GM12878 (cell line): ENCODE measurements around the gene SUSD6.

Source experiments
- ATF7 ChIP-seq: fragments of 450-650 bp; IDR thresholded peaks from 2 replicates; pipeline ENCODE4 v1.6.1; 2016; ENCODE audit warnings: low read depth, mild to moderate bottlenecking
- BMI1 ChIP-seq: fragments of 450-650 bp; IDR thresholded peaks from 2 replicates; pipeline ENCODE4 v1.6.1; 2016; ENCODE audit warnings: mild to moderate bottlenecking, moderate library complexity, borderline replicate concordance
- CHD1 ChIP-seq: IDR thresholded peaks from 2 replicates; pipeline ENCODE4 v1.6.1; 2012; ENCODE audit warnings: low read depth, low read length, improper control_type of control experiment
- CTCF ChIP-seq, 3 experiments: IDR thresholded peaks in 2 of 3; conservative IDR thresholded peaks in 1 of 3; 2 replicates each; pipeline ENCODE4 v1.5.1; 2011; ENCODE audit warnings: low read depth in 3 of 3, low read length in 3 of 3, mild to moderate bottlenecking in 3 of 3, control low read depth in 2 of 3, moderate library complexity in 2 of 3, inconsistent platforms in 1 of 3, mixed read lengths in 1 of 3; ENCODE audit not compliant: control insufficient read depth in 2 of 3, insufficient read depth in 1 of 3; ENCODE audit errors: extremely low read depth in 1 of 3
- HCFC1 ChIP-seq: fragments of 150-350 bp; IDR thresholded peaks from 2 replicates; pipeline ENCODE4 v1.6.1; 2014; ENCODE audit warnings: low read length
- PKNOX1 ChIP-seq: fragments of 450-650 bp; IDR thresholded peaks from 2 replicates; pipeline ENCODE4 v1.6.1; 2016; ENCODE audit warnings: mild to moderate bottlenecking
- RAD21 ChIP-seq: IDR thresholded peaks from 2 replicates; pipeline ENCODE4 v1.6.1; 2011; ENCODE audit warnings: mild to moderate bottlenecking, low read depth, low read length, moderate library complexity; ENCODE audit not compliant: insufficient read depth
- RFX5 ChIP-seq: IDR thresholded peaks from 2 replicates; pipeline ENCODE4 v1.6.1; 2011; ENCODE audit warnings: low read depth, low read length, improper control_type of control experiment
- ZNF217 ChIP-seq: fragments of 450-650 bp; IDR thresholded peaks from 2 replicates; pipeline ENCODE4 v1.6.1; 2017; ENCODE audit warnings: antibody characterized with exemption, mild to moderate bottlenecking
- ZNF24 ChIP-seq: fragments of 450-650 bp; IDR thresholded peaks from 2 replicates; pipeline ENCODE4 v1.6.1; 2017; ENCODE audit warnings: antibody characterized with exemption, mild to moderate bottlenecking
- TF ChIP-seq, protein P1 (sequence below): IDR thresholded peaks from 2 replicates; pipeline ENCODE4 v1.6.1; 2011; ENCODE audit warnings: low read depth, mild to moderate bottlenecking, low read length, moderate library complexity, borderline replicate concordance; ENCODE audit errors: extremely low read depth
- TF ChIP-seq, protein P2 (sequence below): IDR thresholded peaks from 2 replicates; pipeline ENCODE4 v1.6.1; 2011; ENCODE audit warnings: mild to moderate bottlenecking, low read depth, low read length, moderate library complexity; ENCODE audit not compliant: insufficient replicate concordance
- TF ChIP-seq, protein P3 (sequence below): fragments of 450-650 bp; formaldehyde crosslinking; IDR thresholded peaks from 2 replicates; pipeline ENCODE4 v1.4.0; 2020; ENCODE audit warnings: mild to moderate bottlenecking, moderate library complexity

- TF ChIP-seq CTCF (IDR thresholded peaks at IDR 0.05 in 2 of 3, conservative IDR thresholded peaks at IDR 0.05 in 1 of 3; ENCODE audit: control insufficient read depth in 2 of 3, extremely low read depth in 1 of 3, insufficient read depth in 1 of 3, low read depth in 3 of 3, low read length in 3 of 3) (no peak), ZNF24 (no peak), ZNF217 (no peak), PKNOX1 (no peak), HCFC1 (no peak), ATF7 (no peak), RAD21 (no peak), BMI1 (no peak), RFX5 (no peak), CHD1 (no peak)
- TF ChIP-seq, protein P1, sequence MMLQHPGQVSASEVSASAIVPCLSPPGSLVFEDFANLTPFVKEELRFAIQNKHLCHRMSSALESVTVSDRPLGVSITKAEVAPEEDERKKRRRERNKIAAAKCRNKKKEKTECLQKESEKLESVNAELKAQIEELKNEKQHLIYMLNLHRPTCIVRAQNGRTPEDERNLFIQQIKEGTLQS, result no peak
- TF ChIP-seq, protein P2, sequence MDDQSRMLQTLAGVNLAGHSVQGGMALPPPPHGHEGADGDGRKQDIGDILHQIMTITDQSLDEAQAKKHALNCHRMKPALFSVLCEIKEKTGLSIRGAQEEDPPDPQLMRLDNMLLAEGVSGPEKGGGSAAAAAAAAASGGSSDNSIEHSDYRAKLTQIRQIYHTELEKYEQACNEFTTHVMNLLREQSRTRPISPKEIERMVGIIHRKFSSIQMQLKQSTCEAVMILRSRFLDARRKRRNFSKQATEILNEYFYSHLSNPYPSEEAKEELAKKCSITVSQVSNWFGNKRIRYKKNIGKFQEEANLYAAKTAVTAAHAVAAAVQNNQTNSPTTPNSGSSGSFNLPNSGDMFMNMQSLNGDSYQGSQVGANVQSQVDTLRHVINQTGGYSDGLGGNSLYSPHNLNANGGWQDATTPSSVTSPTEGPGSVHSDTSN, result no peak
- TF ChIP-seq, protein P3, sequence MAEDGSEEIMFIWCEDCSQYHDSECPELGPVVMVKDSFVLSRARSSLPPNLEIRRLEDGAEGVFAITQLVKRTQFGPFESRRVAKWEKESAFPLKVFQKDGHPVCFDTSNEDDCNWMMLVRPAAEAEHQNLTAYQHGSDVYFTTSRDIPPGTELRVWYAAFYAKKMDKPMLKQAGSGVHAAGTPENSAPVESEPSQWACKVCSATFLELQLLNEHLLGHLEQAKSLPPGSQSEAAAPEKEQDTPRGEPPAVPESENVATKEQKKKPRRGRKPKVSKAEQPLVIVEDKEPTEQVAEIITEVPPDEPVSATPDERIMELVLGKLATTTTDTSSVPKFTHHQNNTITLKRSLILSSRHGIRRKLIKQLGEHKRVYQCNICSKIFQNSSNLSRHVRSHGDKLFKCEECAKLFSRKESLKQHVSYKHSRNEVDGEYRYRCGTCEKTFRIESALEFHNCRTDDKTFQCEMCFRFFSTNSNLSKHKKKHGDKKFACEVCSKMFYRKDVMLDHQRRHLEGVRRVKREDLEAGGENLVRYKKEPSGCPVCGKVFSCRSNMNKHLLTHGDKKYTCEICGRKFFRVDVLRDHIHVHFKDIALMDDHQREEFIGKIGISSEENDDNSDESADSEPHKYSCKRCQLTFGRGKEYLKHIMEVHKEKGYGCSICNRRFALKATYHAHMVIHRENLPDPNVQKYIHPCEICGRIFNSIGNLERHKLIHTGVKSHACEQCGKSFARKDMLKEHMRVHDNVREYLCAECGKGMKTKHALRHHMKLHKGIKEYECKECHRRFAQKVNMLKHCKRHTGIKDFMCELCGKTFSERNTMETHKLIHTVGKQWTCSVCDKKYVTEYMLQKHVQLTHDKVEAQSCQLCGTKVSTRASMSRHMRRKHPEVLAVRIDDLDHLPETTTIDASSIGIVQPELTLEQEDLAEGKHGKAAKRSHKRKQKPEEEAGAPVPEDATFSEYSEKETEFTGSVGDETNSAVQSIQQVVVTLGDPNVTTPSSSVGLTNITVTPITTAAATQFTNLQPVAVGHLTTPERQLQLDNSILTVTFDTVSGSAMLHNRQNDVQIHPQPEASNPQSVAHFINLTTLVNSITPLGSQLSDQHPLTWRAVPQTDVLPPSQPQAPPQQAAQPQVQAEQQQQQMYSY (CRISPR knock-in tag), result no peak
Observed at GRCh38 chr14:69570836-69571330, 40.5 kb upstream of the SUSD6 start.
